ENCODE data around the gene ATAD1. TPM values are rescaled to one million over a fixed set of nuclear protein-coding genes. Genes with fewer than 3 reads are reported as not detected.
A peak's percentile ranks its signal among the peaks of the same experiment; 100 is the strongest.

ATAD1 gene
- total and polyA plus RNA-seq, 9 of the 15 experiments (the other 6 are each of a cell fraction or from before 2014, with no cell fraction given): 11.3 to 33.8 (median 27.3) TPM

GRCh38 chr10:87816898-87817608 is 973 bp downstream of the ATAD1 start:
- no TSS peak for BruUV-seq (replicated peaks)
- Histone ChIP-seq H3K36me3 (ENCODE audit: control insufficient read depth, insufficient read depth, low read length) (peaks cover 23% of the 10 kb centered on the region), H3K9ac (ENCODE audit: insufficient read depth in 1 of 2, low read depth in 2 of 2, low read length in 2 of 2) (peak overlapping the region; percentile 85 to 93), H4K20me1 (replicated peaks; ENCODE audit: control insufficient read depth, insufficient read depth, low read length) (no peaks in the 10 kb centered on the region; the same call in 1 of the 2 replicates), H3K4me3 (peak overlapping the region; percentile 49), H3K4me2 (ENCODE audit: insufficient read depth, low read length) (peak overlapping the region; percentile 98), H3K9me3 (replicated peaks; ENCODE audit: control insufficient read depth, insufficient read depth, low read depth, low read length) (no peaks in the 10 kb centered on the region), H3K4me1 (replicated peaks in 1 of 2; ENCODE audit: control insufficient read depth in 2 of 2, insufficient read depth in 2 of 2, low read length in 2 of 2) (peaks cover 3 to 5% of the 10 kb centered on the region in 2 experiments; a peak in 3 of 5 replicates), H3K79me2 (ENCODE audit: control insufficient read depth, insufficient read depth, low read length) (peaks cover 57% of the 10 kb centered on the region), H3K27me3 (ENCODE audit: control insufficient read depth in 2 of 2, insufficient read depth in 2 of 2, low read length in 2 of 2) (no peaks in the 10 kb centered on the region), H3K27ac (ENCODE audit: extremely low read depth, low read depth, low read length) (peak overlapping the region; percentile 77), H2AFZ (ENCODE audit: low read depth, low read length) (peak overlapping the region; percentile 99; the same call in 1 of the 2 replicates), H3K9me1 (ENCODE audit: control insufficient read depth, insufficient read depth, low read length) (no peaks in the 10 kb centered on the region)
- DNase-seq (ENCODE audit: extremely low read depth in 1 of 4, low spot score in 3 of 4): peak in 1 of 4 experiments; percentile 2
- ChIA-PET CTCF (ENCODE audit: low intra/inter-chr PET ratio) (no interaction called here), POLR2A (no interaction called here)
- 1% methylated on average over 10 of the region's 10 CpGs for WGBS (ENCODE audit: insufficient coverage, low coverage, missing lambda C conversion rate)
- in situ Hi-C loops (cut with MboI): no loop called here
- peak; percentile 15 for ATAC-seq
- peak; percentile 29 for FAIRE-seq
- intact Hi-C loops (cut with micrococcal nuclease): loop anchor here (5.0 kb wide), 1 partner anchor 45 kb away; the partner anchor contains the start of genes KLLN and PTEN
- TF ChIP-seq ID3 (CRISPR knock-in tag; IDR thresholded peaks at IDR 0.05): no peak
- TF ChIP-seq ID3 (tag; IDR thresholded peaks at IDR 0.05): no peak
- no peak for TF ChIP-seq ZNF668 (CRISPR knock-in tag; IDR thresholded peaks at IDR 0.05)
- peak; percentile 49; the same call in 1 of the 2 replicates for TF ChIP-seq HMBOX1 (IDR thresholded peaks at IDR 0.05)
- TF ChIP-seq POLR2A (conservative IDR thresholded peaks at IDR 0.05): no peak
- no peak for TF ChIP-seq YBX1 (IDR thresholded peaks at IDR 0.05)
- no peak for TF ChIP-seq KDM5B (IDR thresholded peaks at IDR 0.05; ENCODE audit: insufficient replicate concordance, low read depth, low read length)
- TF ChIP-seq ZBTB49 (CRISPR knock-in tag; IDR thresholded peaks at IDR 0.05; ENCODE audit: borderline replicate concordance): 0 out of 2 replicates have a peak, but pooled peaks have one; percentile 40
- TF ChIP-seq NFATC3 (IDR thresholded peaks at IDR 0.05): no peak
- no peak for TF ChIP-seq ZNF407 (IDR thresholded peaks at IDR 0.05; ENCODE audit: low read depth)
